Effector CD8-positive, alpha-beta T cell (primary cell): Measurements from ENCODE around the gene COL2A1.

Experiments used
- DNase-seq: peaks from one replicate; lab custom pipeline; 2025; lab: John Stamatoyannopoulos, UW

Gene COL2A1

GRCh38 chr12:47944685-47945340, 59.5 kb downstream of the COL2A1 start:
- DNase-seq = no peak

GRCh38 chr12:47943623-47944340, 60.5 kb downstream of the COL2A1 start:
- no peak for DNase-seq

GRCh38 chr12:47942614-47943225, 61.6 kb downstream of the COL2A1 start:
- DNase-seq = no peak

- peak; percentile 48 for DNase-seq
These were observed 62.2 kb downstream of the COL2A1 start for GRCh38 chr12:47941871-47942613.

GRCh38 chr12:47941475-47941780, 62.8 kb downstream of the COL2A1 start:
- DNase-seq = no peak

GRCh38 chr12:47940773-47941474, 63.4 kb downstream of the COL2A1 start:
- no peak for DNase-seq

GRCh38 chr12:47939009-47939601, 65.2 kb downstream of the COL2A1 start:
- no peak for DNase-seq

- no peak for DNase-seq
These were observed 65.7 kb downstream of the COL2A1 start for GRCh38 chr12:47938594-47938993.

GRCh38 chr12:47938093-47938492, 66.2 kb downstream of the COL2A1 start:
- DNase-seq = no peak

- DNase-seq = no peak
These were observed 69.1 kb downstream of the COL2A1 start for GRCh38 chr12:47935184-47935583.

- no peak for DNase-seq
These were observed 73.1 kb downstream of the COL2A1 start for GRCh38 chr12:47931187-47931586.

GRCh38 chr12:47930634-47931033, 73.6 kb downstream of the COL2A1 start:
- DNase-seq = no peak

- DNase-seq = no peak
These were observed 76.9 kb downstream of the COL2A1 start for GRCh38 chr12:47927346-47927745.
